BLaER1 (cell line): ENCODE results near the gene TMEM141.

Experiments
- H3K27ac ChIP-seq: shearing (Covaris generic); formaldehyde crosslinking; 2 replicates; pipeline ENCODE4 v1.8.1; 2022
- H3K27me3 ChIP-seq: shearing (Covaris generic); formaldehyde crosslinking; 2 replicates; pipeline ENCODE4 v1.8.1; 2022
- H3K36me3 ChIP-seq: shearing (Covaris generic); formaldehyde crosslinking; 2 replicates; pipeline ENCODE4 v1.8.1; 2022
- H3K4me1 ChIP-seq: shearing (Covaris generic); formaldehyde crosslinking; 2 replicates; pipeline ENCODE4 v1.8.1; 2022
- H3K4me2 ChIP-seq: shearing (Covaris generic); formaldehyde crosslinking; 2 replicates; pipeline ENCODE4 v1.8.1; 2022
- H3K4me3 ChIP-seq: shearing (Covaris generic); formaldehyde crosslinking; 2 replicates; pipeline ENCODE4 v1.8.1; 2022
- H3K9ac ChIP-seq: shearing (Covaris generic); formaldehyde crosslinking; 2 replicates; pipeline ENCODE4 v1.8.1; 2022
- H3K9me3 ChIP-seq: shearing (Covaris generic); formaldehyde crosslinking; 2 replicates; pipeline ENCODE4 v1.8.1; 2022
- H4K20me1 ChIP-seq: shearing (Covaris generic); formaldehyde crosslinking; 2 replicates; pipeline ENCODE4 v1.8.1; 2022
- Cebpa-rat ChIP-seq: shearing (Covaris generic); IDR thresholded peaks from 2 replicates; pipeline ENCODE4 v1.8.1; 2022

Gene TMEM141

GRCh38 chr9:136838314-136839228, 47.4 kb downstream of the TMEM141 start:
- H3K27me3 ChIP-seq = no peaks in the 10 kb centered on the region
- no peak overlapping the region for H3K4me2 ChIP-seq
- no peak overlapping the region for H3K27ac ChIP-seq
- H3K4me3 ChIP-seq = no peak overlapping the region
- peaks cover 49% of the 10 kb centered on the region for H4K20me1 ChIP-seq
- H3K36me3 ChIP-seq = peaks cover 70% of the 10 kb centered on the region
- no peak overlapping the region for H3K9ac ChIP-seq
- H3K9me3 ChIP-seq = no peaks in the 10 kb centered on the region
- no peak for TF ChIP-seq Cebpa-rat
- peaks cover 38% of the 10 kb centered on the region for H3K4me1 ChIP-seq

- Histone ChIP-seq H3K27ac (no peak overlapping the region), H3K4me1 (peaks cover 46% of the 10 kb centered on the region), H3K27me3 (peaks cover 7% of the 10 kb centered on the region), H3K4me3 (no peak overlapping the region), H3K36me3 (peaks cover 61% of the 10 kb centered on the region), H4K20me1 (peaks cover 55% of the 10 kb centered on the region), H3K9me3 (peaks cover 2% of the 10 kb centered on the region; the same call in 1 of the 2 replicates), H3K4me2 (no peak overlapping the region), H3K9ac (no peak overlapping the region)
- TF ChIP-seq Cebpa-rat = no peak
Observed at GRCh38 chr9:136839229-136840139, 48.3 kb downstream of the TMEM141 start.

GRCh38 chr9:136840140-136840876, 49.2 kb downstream of the TMEM141 start:
- TF ChIP-seq Cebpa-rat = no peak
- 0 out of 2 replicates have a peak overlapping the region, but pooled peaks have one; percentile 29 for H3K9ac ChIP-seq
- peak overlapping the region; percentile 93 for H3K4me2 ChIP-seq
- peaks cover 7% of the 10 kb centered on the region; the same call in 1 of the 2 replicates for H3K9me3 ChIP-seq
- peaks cover 46% of the 10 kb centered on the region for H3K4me1 ChIP-seq
- peaks cover 55% of the 10 kb centered on the region for H3K36me3 ChIP-seq
- peaks cover 15% of the 10 kb centered on the region for H3K27me3 ChIP-seq
- no peak overlapping the region for H3K4me3 ChIP-seq
- H3K27ac ChIP-seq = 0 out of 2 replicates have a peak overlapping the region, but pooled peaks have one; percentile 9
- peaks cover 58% of the 10 kb centered on the region for H4K20me1 ChIP-seq

GRCh38 chr9:136840877-136841645, 49.9 kb downstream of the TMEM141 start:
- Histone ChIP-seq H3K4me1 (peaks cover 46% of the 10 kb centered on the region), H3K9me3 (peaks cover 15% of the 10 kb centered on the region; the same call in 1 of the 2 replicates), H3K4me2 (peak overlapping the region; percentile 93), H4K20me1 (peaks cover 56% of the 10 kb centered on the region), H3K36me3 (peaks cover 47% of the 10 kb centered on the region), H3K27me3 (peaks cover 22% of the 10 kb centered on the region), H3K4me3 (no peak overlapping the region), H3K27ac (0 out of 2 replicates have a peak overlapping the region, but pooled peaks have one; percentile 26), H3K9ac (peak overlapping the region; percentile 29; the same call in 1 of the 2 replicates)
- no peak for TF ChIP-seq Cebpa-rat

- peaks cover 18% of the 10 kb centered on the region; the same call in 1 of the 2 replicates for H3K9me3 ChIP-seq
- H3K4me3 ChIP-seq = peak overlapping the region; percentile 63
- H4K20me1 ChIP-seq = peaks cover 52% of the 10 kb centered on the region
- peak overlapping the region; percentile 34; the same call in 1 of the 2 replicates for H3K9ac ChIP-seq
- peak overlapping the region; percentile 93 for H3K4me2 ChIP-seq
- peaks cover 30% of the 10 kb centered on the region for H3K27me3 ChIP-seq
- peaks cover 40% of the 10 kb centered on the region for H3K36me3 ChIP-seq
- H3K4me1 ChIP-seq = peaks cover 47% of the 10 kb centered on the region
- 0 out of 2 replicates have a peak overlapping the region, but pooled peaks have one; percentile 26 for H3K27ac ChIP-seq
Observed at GRCh38 chr9:136841646-136842379, 50.7 kb downstream of the TMEM141 start.

- Histone ChIP-seq H3K9me3 (peaks cover 18% of the 10 kb centered on the region; the same call in 1 of the 2 replicates), H3K9ac (peak within 1 kb of the TSS; percentile 53; the same call in 1 of the 2 replicates), H3K4me3 (peak within 1 kb of the TSS; percentile 63), H3K27ac (peak within 1 kb of the TSS; percentile 50; the same call in 1 of the 2 replicates), H3K4me1 (peaks cover 51% of the 10 kb centered on the region), H3K27me3 (peaks cover 33% of the 10 kb centered on the region), H3K4me2 (peak within 1 kb of the TSS; percentile 93), H4K20me1 (peaks cover 52% of the 10 kb centered on the region), H3K36me3 (peaks cover 35% of the 10 kb centered on the region)
Observed at GRCh38 chr9:136842380-136842948, 51.3 kb downstream of the TMEM141 start, which contains the start of gene AJM1. TSS of gene AJM1 (plus strand) at chr9:136842478. CDS start at chr9:136844415, 1,937 bp downstream.
